A549 (cell line): ENCODE results near the gene CYLD.

Source experiments
- EP300 ChIP-seq, 2 experiments: fragments of >200 bp; sonication (Bioruptor Twin); formaldehyde crosslinking; IDR thresholded peaks; 2 replicates in 1 of 2; 3 replicates in 1 of 2; pipeline ENCODE4 v1.6.1; 2016 to 2017
- POLR2A ChIP-seq: IDR thresholded peaks from 2 replicates; pipeline ENCODE4 v1.6.1; 2012; ENCODE audit warnings: mild to moderate bottlenecking, low read length
- TF ChIP-seq, protein P1 (sequence below): fragments of >200 bp; sonication (Bioruptor Twin); formaldehyde crosslinking; IDR thresholded peaks from 3 replicates; pipeline ENCODE4 v1.5.1; 2016

DNA sequence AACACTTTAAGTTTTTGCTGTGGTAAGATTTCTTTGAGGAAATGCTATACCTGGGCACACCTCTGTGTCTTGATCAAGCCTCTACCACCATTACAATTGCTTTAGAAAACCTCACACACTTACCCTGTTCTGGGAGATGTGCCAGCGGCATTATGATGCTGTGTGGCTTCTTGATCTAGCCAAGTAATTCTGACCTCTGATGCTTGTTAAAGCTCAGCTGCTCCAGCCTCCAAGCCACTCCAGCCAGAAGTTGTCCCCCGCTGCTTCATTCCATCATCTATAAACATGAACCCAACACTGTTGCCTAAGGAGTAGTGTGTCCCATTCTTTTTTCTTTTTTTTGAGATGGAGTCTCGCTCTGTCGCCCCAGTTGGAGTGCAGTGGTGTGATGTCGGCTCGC, 60.1 kb downstream of the CYLD start:
- TF ChIP-seq EP300 (IDR thresholded peaks at IDR 0.05), result no peak
- TF ChIP-seq, protein P1, sequence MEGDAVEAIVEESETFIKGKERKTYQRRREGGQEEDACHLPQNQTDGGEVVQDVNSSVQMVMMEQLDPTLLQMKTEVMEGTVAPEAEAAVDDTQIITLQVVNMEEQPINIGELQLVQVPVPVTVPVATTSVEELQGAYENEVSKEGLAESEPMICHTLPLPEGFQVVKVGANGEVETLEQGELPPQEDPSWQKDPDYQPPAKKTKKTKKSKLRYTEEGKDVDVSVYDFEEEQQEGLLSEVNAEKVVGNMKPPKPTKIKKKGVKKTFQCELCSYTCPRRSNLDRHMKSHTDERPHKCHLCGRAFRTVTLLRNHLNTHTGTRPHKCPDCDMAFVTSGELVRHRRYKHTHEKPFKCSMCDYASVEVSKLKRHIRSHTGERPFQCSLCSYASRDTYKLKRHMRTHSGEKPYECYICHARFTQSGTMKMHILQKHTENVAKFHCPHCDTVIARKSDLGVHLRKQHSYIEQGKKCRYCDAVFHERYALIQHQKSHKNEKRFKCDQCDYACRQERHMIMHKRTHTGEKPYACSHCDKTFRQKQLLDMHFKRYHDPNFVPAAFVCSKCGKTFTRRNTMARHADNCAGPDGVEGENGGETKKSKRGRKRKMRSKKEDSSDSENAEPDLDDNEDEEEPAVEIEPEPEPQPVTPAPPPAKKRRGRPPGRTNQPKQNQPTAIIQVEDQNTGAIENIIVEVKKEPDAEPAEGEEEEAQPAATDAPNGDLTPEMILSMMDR, result no peak
- TF ChIP-seq POLR2A, result no peak
